ENCODE measurements around the gene ZC3HAV1. TPM values are rescaled to one million over a fixed set of nuclear protein-coding genes. Genes with fewer than 3 reads are reported as not detected.
"Not testable (repeated sequence)": the region's sequence is repeated elsewhere in the genome, so short reads cannot be mapped to it uniquely, and the experiment has no call there.

Gene ZC3HAV1
- total RNA-seq, 1 donor from 2014 or later, result 23.7 TPM

DNA sequence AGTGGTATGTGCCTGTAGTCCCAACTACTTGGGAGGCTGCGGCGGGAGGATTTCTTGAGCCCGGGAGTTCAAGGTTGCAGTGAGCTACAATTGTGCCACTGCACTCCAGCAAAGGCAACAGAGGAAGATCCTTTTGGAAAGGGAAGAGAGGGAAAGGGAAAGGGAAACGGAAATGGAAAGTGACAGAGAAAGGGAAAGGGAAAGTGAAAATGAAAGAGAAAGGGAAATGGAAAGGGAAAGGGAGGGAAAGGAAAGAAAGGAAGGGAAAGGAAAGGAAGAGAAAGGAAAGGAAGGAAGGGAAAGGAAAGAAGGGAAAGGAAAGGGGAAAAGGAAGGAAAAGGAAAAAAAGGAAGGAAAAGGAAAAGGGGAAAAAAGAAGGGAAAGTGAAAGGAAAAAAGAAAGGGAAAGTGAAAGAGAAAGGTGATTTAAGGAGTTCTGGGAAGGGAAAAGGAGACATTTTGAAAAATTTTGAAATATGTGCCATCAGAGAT, 2.3 kb upstream of the ZC3HAV1 start:
- no peak overlapping the region for H3K27ac Mint-ChIP-seq
- no peak overlapping the region for H3K4me3 Mint-ChIP-seq
- no peaks in the 10 kb centered on the region for H3K9me3 Mint-ChIP-seq
- H3K27me3 Mint-ChIP-seq (ENCODE audit: low read depth), result peaks cover 4% of the 10 kb centered on the region
- H3K36me3 Mint-ChIP-seq, result no peaks in the 10 kb centered on the region
- TF ChIP-seq, protein P1, sequence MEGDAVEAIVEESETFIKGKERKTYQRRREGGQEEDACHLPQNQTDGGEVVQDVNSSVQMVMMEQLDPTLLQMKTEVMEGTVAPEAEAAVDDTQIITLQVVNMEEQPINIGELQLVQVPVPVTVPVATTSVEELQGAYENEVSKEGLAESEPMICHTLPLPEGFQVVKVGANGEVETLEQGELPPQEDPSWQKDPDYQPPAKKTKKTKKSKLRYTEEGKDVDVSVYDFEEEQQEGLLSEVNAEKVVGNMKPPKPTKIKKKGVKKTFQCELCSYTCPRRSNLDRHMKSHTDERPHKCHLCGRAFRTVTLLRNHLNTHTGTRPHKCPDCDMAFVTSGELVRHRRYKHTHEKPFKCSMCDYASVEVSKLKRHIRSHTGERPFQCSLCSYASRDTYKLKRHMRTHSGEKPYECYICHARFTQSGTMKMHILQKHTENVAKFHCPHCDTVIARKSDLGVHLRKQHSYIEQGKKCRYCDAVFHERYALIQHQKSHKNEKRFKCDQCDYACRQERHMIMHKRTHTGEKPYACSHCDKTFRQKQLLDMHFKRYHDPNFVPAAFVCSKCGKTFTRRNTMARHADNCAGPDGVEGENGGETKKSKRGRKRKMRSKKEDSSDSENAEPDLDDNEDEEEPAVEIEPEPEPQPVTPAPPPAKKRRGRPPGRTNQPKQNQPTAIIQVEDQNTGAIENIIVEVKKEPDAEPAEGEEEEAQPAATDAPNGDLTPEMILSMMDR (IDR thresholded peaks at IDR 0.05; ENCODE audit: unreplicated experiment), result no peak
- H3K4me1 Mint-ChIP-seq, result peaks cover 16% of the 10 kb centered on the region
- no peak for DNase-seq (ENCODE audit: low spot score in 2 of 2, unreplicated experiment in 2 of 2)

DNA sequence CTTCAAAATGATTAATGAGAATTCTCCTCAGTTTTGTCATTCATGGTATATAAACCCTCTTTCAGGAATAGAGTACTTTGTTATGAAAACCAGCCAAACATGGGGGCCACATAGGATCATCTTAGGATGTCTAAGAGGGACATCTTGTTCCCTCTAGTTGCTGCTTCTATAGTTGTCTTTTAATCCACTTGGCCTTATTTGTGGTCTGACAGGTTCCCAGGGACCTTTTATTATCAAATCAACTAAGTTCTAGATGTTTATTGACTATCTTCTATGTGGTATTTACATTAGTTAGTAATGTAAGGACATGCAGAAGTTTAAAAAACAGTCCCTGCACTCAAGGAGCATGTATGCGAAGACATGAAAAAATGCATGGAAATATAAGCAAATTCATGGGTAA, 1.6 kb upstream of the ZC3HAV1 start:
- Mint-ChIP-seq H3K9me3 (no peaks in the 10 kb centered on the region), H3K27me3 (ENCODE audit: low read depth) (peaks cover 4% of the 10 kb centered on the region), H3K27ac (no peak overlapping the region), H3K4me1 (peaks cover 16% of the 10 kb centered on the region), H3K36me3 (no peaks in the 10 kb centered on the region), H3K4me3 (no peak overlapping the region)
- DNase-seq (ENCODE audit: low spot score in 2 of 2, unreplicated experiment in 2 of 2), result no peak
- TF ChIP-seq, protein P1 (IDR thresholded peaks at IDR 0.05; ENCODE audit: unreplicated experiment), result no peak

GRCh38 chr7:139109983-139110411, 477 bp upstream of the ZC3HAV1 start:
- TF ChIP-seq, protein P1 (IDR thresholded peaks at IDR 0.05; ENCODE audit: unreplicated experiment), result no peak
- peak overlapping the region; percentile 26 for H3K27ac Mint-ChIP-seq
- H3K9me3 Mint-ChIP-seq, result no peaks in the 10 kb centered on the region
- peaks cover 4% of the 10 kb centered on the region for H3K27me3 Mint-ChIP-seq (ENCODE audit: low read depth)
- no peaks in the 10 kb centered on the region for H3K36me3 Mint-ChIP-seq
- peaks cover 18% of the 10 kb centered on the region for H3K4me1 Mint-ChIP-seq
- DNase-seq (ENCODE audit: low spot score in 2 of 2, unreplicated experiment in 2 of 2), result no peak
- H3K4me3 Mint-ChIP-seq, result peak overlapping the region; percentile 88

GRCh38 chr7:139108266-139109187, 993 bp downstream of the ZC3HAV1 start:
- peak in 1 of 2 experiments; percentile 41 for DNase-seq (ENCODE audit: low spot score in 2 of 2, unreplicated experiment in 2 of 2)
- peaks cover 2% of the 10 kb centered on the region for H3K36me3 Mint-ChIP-seq
- H3K9me3 Mint-ChIP-seq, result no peaks in the 10 kb centered on the region
- peak overlapping the region; percentile 26 for H3K27ac Mint-ChIP-seq
- H3K27me3 Mint-ChIP-seq (ENCODE audit: low read depth), result peaks cover 4% of the 10 kb centered on the region
- peak overlapping the region; percentile 88 for H3K4me3 Mint-ChIP-seq
- TF ChIP-seq, protein P1 (IDR thresholded peaks at IDR 0.05; ENCODE audit: unreplicated experiment), result no peak
- H3K4me1 Mint-ChIP-seq, result peaks cover 18% of the 10 kb centered on the region

GRCh38 chr7:139106959-139107358, 2.6 kb downstream of the ZC3HAV1 start:
- DNase-seq (ENCODE audit: low spot score in 2 of 2, unreplicated experiment in 2 of 2), result no peak
- TF ChIP-seq, protein P1 (IDR thresholded peaks at IDR 0.05; ENCODE audit: unreplicated experiment), result no peak
- Mint-ChIP-seq H3K27ac (no peak overlapping the region), H3K36me3 (peaks cover 6% of the 10 kb centered on the region), H3K27me3 (ENCODE audit: low read depth) (peaks cover 4% of the 10 kb centered on the region), H3K4me1 (peaks cover 18% of the 10 kb centered on the region), H3K9me3 (peaks cover 3% of the 10 kb centered on the region), H3K4me3 (peak overlapping the region; percentile 44)

GRCh38 chr7:139106227-139106626, 3.3 kb downstream of the ZC3HAV1 start:
- not testable (repeated sequence) for H3K9me3 Mint-ChIP-seq; H3K27ac Mint-ChIP-seq; DNase-seq (ENCODE audit: low spot score in 2 of 2, unreplicated experiment in 2 of 2); H3K36me3 Mint-ChIP-seq; H3K27me3 Mint-ChIP-seq (ENCODE audit: low read depth)
- H3K4me1 Mint-ChIP-seq, result peaks cover 18% of the 10 kb centered on the region
- peak overlapping the region; percentile 20 for H3K4me3 Mint-ChIP-seq

Measured in mesothelial cell of epicardium (in vitro differentiated cells).